Activated CD8-positive, alpha-beta memory T cell treated with anti-CD3 and anti-CD28 coated beads, Interleukin-2, amount 50 U/mL, for 4 hours (primary cell): Measurements from ENCODE around the gene SPSB3.
"Not testable (repeated sequence)": the region's sequence is repeated elsewhere in the genome, so short reads cannot be mapped to it uniquely, and the experiment has no call there.

Experiments used
- DNase-seq: peaks from one replicate; pipeline ENCODE4 v3.0.0-alpha.2; 2020

SPSB3 gene

DNA sequence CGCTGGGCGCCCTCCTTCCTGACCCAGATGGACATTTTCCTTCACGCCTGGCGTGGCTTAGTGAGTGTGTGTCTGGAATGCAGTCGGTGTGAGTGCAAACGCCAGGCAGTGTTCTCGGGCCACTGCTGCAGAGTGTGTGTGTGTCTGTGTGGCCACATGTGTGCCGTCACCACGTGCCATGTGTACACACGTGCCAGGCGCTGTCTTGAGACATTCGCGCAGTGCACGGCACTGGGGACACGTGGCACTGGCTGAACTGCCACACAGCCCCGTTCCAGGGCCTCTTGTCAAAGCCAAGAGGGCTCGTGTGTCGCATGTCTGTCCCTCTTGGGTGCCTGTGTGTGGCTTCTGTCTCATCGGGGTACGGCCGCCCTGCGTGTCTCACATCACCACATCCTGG, 47.6 kb downstream of the SPSB3 start:
- DNase-seq, result no peak

DNA sequence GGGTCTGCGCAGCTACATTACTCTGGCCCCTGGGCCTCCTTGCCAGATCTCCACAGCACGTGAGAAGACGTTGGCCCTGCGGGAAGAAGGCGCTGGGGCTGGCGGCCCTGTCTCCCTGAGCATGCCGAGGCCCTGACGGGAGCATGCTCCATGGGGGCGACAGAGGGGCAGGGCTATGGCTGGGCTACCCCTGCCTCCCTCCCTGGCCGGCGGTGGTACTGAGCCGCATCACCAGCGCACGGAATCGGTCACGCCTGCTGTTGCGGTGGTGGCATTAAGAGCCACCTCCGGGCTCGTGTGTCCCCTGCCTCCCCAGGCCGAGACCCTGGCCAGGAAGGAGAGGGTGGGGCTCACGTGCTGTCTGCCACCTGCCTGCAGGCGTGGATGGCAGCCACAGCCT, 48.2 kb downstream of the SPSB3 start:
- DNase-seq, result no peak

GRCh38 chr16:1732551-1732987, 49.8 kb downstream of the SPSB3 start:
- DNase-seq, result not testable (repeated sequence)

GRCh38 chr16:1732071-1732470, 50.3 kb downstream of the SPSB3 start:
- no peak for DNase-seq

- DNase-seq, result no peak
These were observed 50.8 kb downstream of the SPSB3 start for GRCh38 chr16:1731603-1732002.

DNA sequence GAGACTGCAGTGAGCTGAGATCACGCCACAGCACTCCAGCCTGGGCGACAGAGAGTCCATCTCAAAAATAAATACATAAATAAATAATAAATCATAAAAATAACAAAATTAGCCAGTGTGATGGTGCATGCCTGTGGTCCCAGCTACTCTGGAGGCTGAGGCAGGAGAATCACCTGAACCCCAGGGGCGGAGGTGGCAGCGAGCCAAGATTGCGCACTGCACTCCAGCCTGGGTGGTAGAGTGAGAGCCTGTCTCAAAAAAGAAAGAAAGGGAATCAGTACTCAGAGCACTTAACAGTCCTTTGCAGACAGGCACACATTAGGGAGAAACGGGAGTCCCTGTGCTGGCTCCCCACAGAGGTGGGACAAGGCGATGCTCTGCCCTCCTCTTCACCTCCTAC, 51.3 kb downstream of the SPSB3 start:
- DNase-seq, result no peak

DNA sequence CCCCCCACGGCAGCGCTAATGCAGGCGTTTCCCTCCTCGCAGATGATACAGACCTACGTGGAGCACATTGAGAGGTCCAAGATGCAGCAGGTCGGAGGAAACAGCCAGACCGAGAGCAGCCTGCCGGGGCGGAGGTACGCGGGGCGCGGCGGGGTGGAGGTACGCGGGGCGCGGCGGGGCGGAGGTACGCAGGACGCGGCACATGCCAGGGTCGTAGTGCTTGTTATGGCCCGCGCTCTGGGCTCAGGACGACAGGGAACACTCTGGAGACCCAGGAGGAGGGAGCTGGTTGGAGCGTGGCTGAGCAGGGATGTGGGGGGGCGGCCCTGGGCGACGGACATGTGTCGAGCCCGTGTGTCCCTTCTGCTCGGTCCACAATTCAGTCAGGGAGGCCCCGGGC, 52.9 kb downstream of the SPSB3 start:
- DNase-seq, result no peak

DNA sequence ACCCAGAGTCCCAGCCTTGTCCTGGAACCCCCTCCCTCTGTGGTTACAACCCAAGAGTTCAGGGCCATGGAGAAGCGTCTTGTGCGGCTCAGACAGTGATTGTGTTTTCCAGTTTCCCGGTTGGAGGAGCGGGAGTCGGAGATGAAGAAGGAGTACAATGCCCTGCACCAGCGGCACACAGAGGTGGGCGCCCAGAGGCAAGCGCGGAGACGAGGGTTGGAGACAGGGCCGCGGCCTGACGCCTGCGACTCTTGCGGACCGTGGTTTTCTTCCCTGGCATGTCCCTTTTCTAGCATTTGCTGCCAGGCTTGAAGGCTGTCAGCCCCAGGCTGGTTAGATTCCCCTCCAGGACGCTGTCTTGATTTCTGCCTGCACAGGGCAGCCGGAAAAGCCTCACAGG, 53.3 kb downstream of the SPSB3 start:
- DNase-seq, result no peak

DNA sequence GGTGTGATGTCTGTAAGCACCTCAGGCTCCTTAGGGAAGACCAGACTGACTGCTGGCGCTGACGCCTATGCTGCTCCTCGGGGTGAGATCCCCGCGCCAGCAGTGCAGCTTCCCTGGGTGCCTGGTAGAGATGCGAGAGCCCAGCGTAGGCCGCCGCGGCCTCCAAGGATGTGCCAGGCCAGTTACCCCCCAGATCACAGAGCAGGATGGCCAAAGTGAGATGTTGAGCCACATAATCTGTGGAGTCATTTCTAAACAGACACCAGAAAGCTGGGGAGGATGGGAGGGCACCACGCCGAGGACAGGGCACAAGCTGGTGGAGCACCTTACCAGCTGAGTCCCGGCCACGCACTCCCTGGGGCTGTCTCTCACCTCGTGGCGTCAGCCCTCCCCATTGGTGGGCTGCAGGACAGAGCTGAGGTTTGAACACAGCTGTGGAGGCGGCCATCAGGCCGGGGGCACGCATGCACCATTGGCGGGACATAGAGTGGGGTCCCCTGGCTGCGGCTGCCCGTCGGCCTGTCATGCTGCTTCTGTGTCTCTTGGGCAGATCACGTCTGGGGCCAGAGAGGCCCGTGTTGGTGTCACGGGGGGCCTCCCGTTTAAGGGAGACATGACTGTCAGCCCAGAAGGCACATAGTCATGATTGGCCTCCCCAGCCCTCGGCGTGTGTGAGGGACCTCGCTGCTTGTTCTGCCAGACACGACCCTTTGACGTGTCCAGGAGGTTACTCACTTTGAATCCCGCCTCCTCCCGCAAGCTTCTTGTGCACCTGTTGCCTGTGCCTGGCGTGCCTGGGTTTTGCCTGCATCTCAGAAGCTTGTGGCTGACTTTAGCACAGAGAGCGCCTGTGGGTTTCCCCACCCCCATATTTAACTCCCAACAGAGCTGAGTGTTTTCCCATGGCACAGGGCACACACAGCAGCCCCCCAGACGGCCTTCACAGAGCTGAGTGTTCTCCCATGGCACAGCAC, 54.4 kb downstream of the SPSB3 start:
- no peak for DNase-seq
